Motor neuron (in vitro differentiated cells): ENCODE results near the gene PTPRF. TPM values are rescaled to one million over a fixed set of nuclear protein-coding genes. Genes with fewer than 3 reads are reported as not detected.
A peak's percentile ranks its signal among the peaks of the same experiment; 100 is the strongest.

Source experiments
- ATAC-seq, 8 experiments: fragments of 200-7000 bp; cut with Tn5 transposase; replicated peaks in 6 of 8; 2 replicates each; pipeline ENCODE4 v1.8.0; 2021; ENCODE audit warnings: mild to moderate bottlenecking in 8 of 8, moderate library complexity in 8 of 8
- H3K27ac ChIP-seq, 2 donors: fragments of 250-450 bp; sonication (Bioruptor Pico); 2 replicates each; pipeline ENCODE4 v1.9.0; 2021; ENCODE audit warnings: antibody characterized with exemption in 2 of 2, mild to moderate bottlenecking in 2 of 2, moderate library complexity in 1 of 2
- H3K4me1 ChIP-seq, 2 donors: fragments of 250-450 bp; sonication (Bioruptor Pico); replicated peaks in 1 of 2; 2 replicates each; pipeline ENCODE4 v1.6.1; 2021; ENCODE audit warnings: antibody characterized with exemption in 2 of 2, mild to moderate bottlenecking in 2 of 2, moderate library complexity in 1 of 2
- H3K4me3 ChIP-seq, 5 donors: fragments of 250-450 bp; sonication (Bioruptor Pico); 2 replicates each; pipeline ENCODE4 v1.9.0; 2021; ENCODE audit warnings: antibody characterized with exemption in 5 of 5, mild to moderate bottlenecking in 5 of 5, moderate library complexity in 4 of 5
- WGBS, 10 experiments: fragments of 450-650 bp; shearing (Covaris generic); methylation state at CpG; one replicate each; pipeline ENCODE4 v1.0.0; 2022; 5-methylcytosine and 5-hydroxymethylcytosine counted together
- in situ Hi-C, 9 experiments: fragments of 400-800 bp; cut with MboI; loops; one replicate each; pipeline ENCODE4 v1.15.0; 2021; ENCODE audit warnings: low sequenced_read_pairs in 9 of 9, low pct_unique_long_range_greater_than_20kb in 2 of 9; ENCODE audit not compliant: unreplicated experiment in 9 of 9
- total RNA-seq, 8 experiments: library from RNA; unstranded; fragments of 300-600 nt; gene quantifications; 2 replicates each; pipeline versions ENCODE4 v1.2.3 to v1.2.4, GENCODE V29; 2022

The PTPRF gene
- total RNA-seq, 8 experiments from 2014 or later = 7.8 to 119 (median 74.7) TPM

- WGBS, 10 experiments = 80 to 100% methylated on average over 1 of the region's 6 CpGs; no CpG with 5 or more reads in 8 of the 10 experiments
- H3K4me3 ChIP-seq = no peak overlapping the region
- ATAC-seq = peak in 1 of 8 experiments; percentile 42
- H3K27ac ChIP-seq = no peak overlapping the region
- H3K4me1 ChIP-seq = no peaks in the 10 kb centered on the region
- in situ Hi-C loops = no loop called here
Observed at GRCh38 chr1:43506233-43506632, 24.4 kb upstream of the PTPRF start.

DNA sequence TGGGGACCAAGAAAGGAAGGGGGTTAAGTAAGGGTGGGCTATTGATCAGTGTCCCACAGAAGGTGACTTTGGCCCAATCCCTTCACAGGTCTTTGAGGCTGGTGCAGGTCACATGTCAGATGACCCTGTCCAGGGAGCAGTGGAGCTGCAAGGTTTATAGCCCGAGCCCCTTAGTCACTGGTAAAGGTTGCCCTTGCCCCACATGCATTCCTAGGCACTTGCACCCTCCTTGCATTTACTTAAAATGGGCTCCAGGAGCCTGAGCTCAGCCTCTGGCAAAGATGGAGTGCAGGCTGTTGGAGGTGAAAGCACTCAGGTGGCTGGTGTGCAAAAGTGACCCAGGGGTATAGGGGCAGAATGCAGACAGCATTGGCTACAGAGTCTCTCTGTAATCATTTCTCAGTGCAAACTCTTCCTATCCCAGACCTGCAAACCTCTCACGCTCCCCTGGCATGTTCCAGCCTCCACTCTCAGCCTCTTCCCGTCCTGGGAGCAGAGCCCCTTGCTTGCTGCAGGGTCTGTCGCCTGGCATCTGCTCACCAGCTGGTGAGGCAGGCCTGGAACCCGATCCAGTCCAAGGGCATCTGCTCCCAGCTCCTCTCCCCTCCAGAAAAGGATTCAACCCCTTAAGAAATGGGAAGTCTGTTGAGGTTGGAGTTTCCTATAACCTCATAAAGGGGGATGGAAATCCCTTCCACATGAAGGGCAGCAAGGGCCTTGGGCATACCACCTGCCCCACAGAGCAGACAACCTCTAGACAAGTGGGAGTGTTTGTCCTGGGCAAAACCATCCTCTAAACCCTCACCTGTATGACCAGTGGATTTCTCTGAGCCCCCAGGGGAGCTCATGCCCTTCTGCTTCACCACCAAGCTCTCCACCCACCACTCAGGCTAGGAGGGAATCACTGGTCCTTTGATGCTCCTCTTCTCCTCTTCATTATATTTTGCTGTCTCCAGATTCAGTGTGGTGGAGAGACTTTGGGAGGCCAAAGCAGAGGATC, 23.1 kb upstream of the PTPRF start:
- WGBS, 10 experiments = 51 to 80% (median 63%) methylated on average over 1 to 5 of the region's 5 CpGs; no CpG with 5 or more reads in 5 of the 10 experiments
- in situ Hi-C loops = no loop called here

GRCh38 chr1:43509007-43509739, 21.5 kb upstream of the PTPRF start:
- no peaks in the 10 kb centered on the region for H3K4me1 ChIP-seq
- no peak for ATAC-seq
- no peak overlapping the region for H3K27ac ChIP-seq
- in situ Hi-C loops = no loop called here
- WGBS, 10 experiments = 17 to 100% (median 73%) methylated on average over 1 to 4 of the region's 4 CpGs; no CpG with 5 or more reads in 2 of the 10 experiments
- H3K4me3 ChIP-seq = no peak overlapping the region

More for the DNA sequence above, 23.1 kb upstream of the PTPRF start:
- Histone ChIP-seq H3K27ac (no peak overlapping the region), H3K4me3 (no peak overlapping the region), H3K4me1 (no peaks in the 10 kb centered on the region)
- ATAC-seq = no peak

DNA sequence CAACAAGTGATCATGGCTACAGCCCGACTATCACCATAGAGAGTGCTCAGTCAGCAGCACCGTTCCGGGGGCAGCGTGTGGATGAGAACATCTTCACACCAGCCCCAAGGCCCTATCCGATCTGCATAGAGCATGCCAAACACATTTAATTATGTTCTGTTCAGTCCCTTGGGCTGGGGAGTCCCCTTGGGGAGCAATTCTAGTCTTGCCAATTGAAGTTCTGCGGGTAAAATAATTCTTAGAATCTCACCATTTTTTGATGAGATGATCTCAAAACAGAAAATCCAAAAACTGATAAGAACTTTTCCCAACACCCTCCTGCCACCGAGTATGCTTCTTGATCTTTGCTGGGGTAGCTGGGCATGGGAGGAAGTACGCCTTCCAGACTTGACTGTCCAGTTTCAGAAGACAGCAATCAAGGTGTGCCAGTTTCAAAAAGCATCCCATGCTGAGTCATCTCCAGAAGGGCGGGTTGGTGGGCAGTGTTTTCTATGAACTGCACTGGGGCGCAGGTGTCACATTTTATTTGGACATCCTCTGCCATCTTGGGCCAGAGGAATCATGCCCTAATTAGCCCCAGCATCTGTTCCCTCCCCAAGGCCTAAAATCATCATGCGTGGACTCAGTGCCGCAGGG, 20.8 kb upstream of the PTPRF start:
- ATAC-seq = no peak
- H3K27ac ChIP-seq = no peak overlapping the region
- in situ Hi-C loops = no loop called here
- no peak overlapping the region for H3K4me3 ChIP-seq
- 62 to 92% (median 83%) methylated on average over 1 to 12 of the region's 12 CpGs; no CpG with 5 or more reads in 1 of the 10 experiments for WGBS, 10 experiments
- peaks cover 0 to 7% of the 10 kb centered on the region in 2 donors for H3K4me1 ChIP-seq

- 83 to 100% (median 95%) methylated on average over 2 to 5 of the region's 5 CpGs; no CpG with 5 or more reads in 1 of the 10 experiments for WGBS, 10 experiments
- in situ Hi-C loops = no loop called here
- Histone ChIP-seq H3K27ac (no peak overlapping the region), H3K4me1 (peaks cover 0 to 9% of the 10 kb centered on the region in 2 donors), H3K4me3 (no peak overlapping the region)
- no peak for ATAC-seq
Observed at GRCh38 chr1:43510621-43511020, 20.1 kb upstream of the PTPRF start.

DNA sequence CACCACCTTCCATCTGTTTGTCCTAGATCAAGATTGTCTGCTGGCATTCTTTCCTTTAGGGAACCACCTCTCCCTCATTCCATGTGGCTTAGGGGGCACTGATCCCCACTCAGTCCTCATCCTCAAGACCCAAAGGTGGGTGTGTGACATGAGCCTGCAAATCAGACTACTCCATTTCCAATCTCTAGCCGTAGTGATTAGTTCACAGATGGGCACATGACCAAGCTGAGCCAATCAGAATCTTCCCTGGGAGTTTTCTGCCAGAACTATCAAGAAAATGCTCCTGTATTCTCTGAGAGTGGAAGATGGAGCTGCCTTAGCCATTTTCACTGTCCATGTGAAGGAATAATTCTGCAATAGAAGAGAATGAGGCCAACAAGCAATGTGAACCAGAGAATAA, 19.3 kb upstream of the PTPRF start:
- Histone ChIP-seq H3K27ac (no peak overlapping the region), H3K4me3 (no peak overlapping the region), H3K4me1 (peaks cover 0 to 9% of the 10 kb centered on the region in 2 donors)
- WGBS, 10 experiments = 43 to 85% (median 72%) methylated on average over 1 of the region's 1 CpG; no CpG with 5 or more reads in 6 of the 10 experiments
- ATAC-seq = no peak
- in situ Hi-C loops = no loop called here

DNA sequence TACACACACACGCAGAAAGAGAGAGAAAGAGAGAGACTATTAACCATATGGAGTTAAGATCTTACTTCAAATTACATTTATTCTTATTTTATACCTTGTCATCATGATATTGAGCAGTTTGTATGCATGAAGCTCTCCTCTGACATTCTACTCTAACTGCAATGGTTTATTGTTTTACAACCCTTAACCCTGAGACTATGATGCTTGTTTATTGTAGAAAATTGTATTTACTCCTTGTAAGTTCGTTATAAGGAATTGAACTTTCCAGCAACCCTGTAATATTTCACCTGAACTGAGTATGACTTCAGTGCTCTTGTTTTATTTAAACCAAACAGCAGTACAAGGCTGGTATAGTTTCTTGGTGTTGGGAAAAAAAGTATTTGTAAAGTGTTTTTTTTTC, 18.6 kb upstream of the PTPRF start:
- H3K27ac ChIP-seq = no peak overlapping the region
- 18 to 100% (median 64%) methylated on average over 1 to 2 of the region's 2 CpGs; no CpG with 5 or more reads in 1 of the 10 experiments for WGBS, 10 experiments
- no peak overlapping the region for H3K4me3 ChIP-seq
- in situ Hi-C loops = no loop called here
- ATAC-seq = no peak
- H3K4me1 ChIP-seq = peaks cover 0 to 9% of the 10 kb centered on the region in 2 donors

- peaks cover 0 to 9% of the 10 kb centered on the region in 2 donors for H3K4me1 ChIP-seq
- no peak overlapping the region for H3K27ac ChIP-seq
- no peak overlapping the region for H3K4me3 ChIP-seq
- ATAC-seq = no peak
- in situ Hi-C loops = no loop called here
- WGBS, 10 experiments = 61 to 92% (median 84%) methylated on average over 2 to 6 of the region's 6 CpGs; no CpG with 5 or more reads in 2 of the 10 experiments
Observed at GRCh38 chr1:43512681-43513080, 18.0 kb upstream of the PTPRF start.

- Histone ChIP-seq H3K4me1 (peaks cover 0 to 9% of the 10 kb centered on the region in 2 donors), H3K27ac (no peak overlapping the region), H3K4me3 (no peak overlapping the region)
- 8 to 92% (median 66%) methylated on average over 1 to 5 of the region's 5 CpGs for WGBS, 10 experiments
- in situ Hi-C loops = no loop called here
- no peak for ATAC-seq
Observed at GRCh38 chr1:43513471-43514173, 17.1 kb upstream of the PTPRF start.

- Histone ChIP-seq H3K27ac (no peak overlapping the region), H3K4me3 (no peak overlapping the region), H3K4me1 (peaks cover 11 to 13% of the 10 kb centered on the region in 2 donors)
- in situ Hi-C loops = no loop called here
- ATAC-seq = peak in 2 of 8 experiments; percentile 32 to 41
- 39 to 94% (median 84%) methylated on average over 5 to 11 of the region's 11 CpGs for WGBS, 10 experiments
Observed at GRCh38 chr1:43518935-43519686, 11.6 kb upstream of the PTPRF start.

DNA sequence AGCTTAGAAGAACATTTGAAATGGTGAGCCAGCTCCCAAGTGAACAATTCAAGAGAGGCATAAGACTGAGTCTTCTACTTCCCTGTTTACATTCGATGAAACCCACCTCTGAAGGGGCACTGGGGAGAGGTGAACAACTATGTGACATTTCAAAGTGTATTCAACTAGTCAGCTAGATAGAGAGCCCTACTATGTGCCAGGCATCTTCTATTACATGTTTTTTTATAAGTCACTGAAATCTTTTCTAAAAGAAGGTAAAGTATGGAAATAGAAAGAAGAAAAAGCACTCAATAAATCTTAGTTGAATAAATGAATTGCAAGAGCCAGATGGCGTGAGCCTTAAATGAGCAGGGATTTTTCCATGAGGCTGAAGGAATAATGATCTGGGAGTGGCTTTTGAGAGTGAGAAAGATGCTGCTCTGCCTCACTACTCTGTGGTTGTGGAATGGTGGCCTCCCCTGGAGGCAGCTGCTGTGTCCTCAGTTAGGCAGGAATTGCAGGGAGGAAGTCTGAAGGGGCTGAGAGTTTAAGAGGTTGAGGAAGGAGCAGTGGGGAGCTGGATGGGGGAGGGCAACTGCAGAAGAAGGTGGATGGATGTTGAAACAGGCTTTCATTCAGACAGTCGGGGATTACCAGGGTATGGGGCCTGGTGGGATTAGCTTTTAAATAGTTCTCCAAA, 10.4 kb upstream of the PTPRF start:
- peak in 7 of 8 experiments; percentile 24 to 80 (median 71) for ATAC-seq
- no peak overlapping the region for H3K27ac ChIP-seq
- in situ Hi-C loops = no loop called here
- H3K4me1 ChIP-seq = peaks cover 3 to 11% of the 10 kb centered on the region in 2 donors
- no peak overlapping the region for H3K4me3 ChIP-seq
- WGBS, 10 experiments = 0 to 70% (median 49%) methylated on average over 1 to 3 of the region's 3 CpGs; no CpG with 5 or more reads in 1 of the 10 experiments
